ENCODE measurements around the gene GOLGA6A.
A peak's percentile ranks its signal among the peaks of the same experiment; 100 is the strongest.

GOLGA6A gene

GRCh38 chr15:74037171-74038117 lies 44.9 kb downstream of the GOLGA6A start:
- Mint-ChIP-seq H3K4me3 (no peak overlapping the region), H3K9me3 (no peaks in the 10 kb centered on the region), H3K27me3 (no peaks in the 10 kb centered on the region), H3K27ac (no peak overlapping the region), H3K4me1 (ENCODE audit: low read depth) (no peaks in the 10 kb centered on the region), H3K36me3 (ENCODE audit: low read depth) (peaks cover 18% of the 10 kb centered on the region)

- Mint-ChIP-seq H3K4me1 (ENCODE audit: low read depth) (no peaks in the 10 kb centered on the region), H3K27ac (no peak overlapping the region), H3K9me3 (no peaks in the 10 kb centered on the region), H3K27me3 (no peaks in the 10 kb centered on the region), H3K36me3 (ENCODE audit: low read depth) (peaks cover 21% of the 10 kb centered on the region), H3K4me3 (no peak overlapping the region)
These were observed 45.8 kb downstream of the GOLGA6A start for GRCh38 chr15:74036271-74037170.

- H3K36me3 Mint-ChIP-seq (ENCODE audit: low read depth), result peaks cover 27% of the 10 kb centered on the region
- no peaks in the 10 kb centered on the region for H3K27me3 Mint-ChIP-seq
- no peak overlapping the region for H3K27ac Mint-ChIP-seq
- no peaks in the 10 kb centered on the region for H3K9me3 Mint-ChIP-seq
- no peak overlapping the region for H3K4me3 Mint-ChIP-seq
- no peaks in the 10 kb centered on the region for H3K4me1 Mint-ChIP-seq (ENCODE audit: low read depth)
These were observed 47.0 kb downstream of the GOLGA6A start for GRCh38 chr15:74035121-74036017.

- peaks cover 27% of the 10 kb centered on the region for H3K36me3 Mint-ChIP-seq (ENCODE audit: low read depth)
- H3K27me3 Mint-ChIP-seq, result no peaks in the 10 kb centered on the region
- no peaks in the 10 kb centered on the region for H3K9me3 Mint-ChIP-seq
- no peak overlapping the region for H3K4me3 Mint-ChIP-seq
- H3K27ac Mint-ChIP-seq, result no peak overlapping the region
- H3K4me1 Mint-ChIP-seq (ENCODE audit: low read depth), result no peaks in the 10 kb centered on the region
These were observed 48.1 kb downstream of the GOLGA6A start for GRCh38 chr15:74034206-74034755.

GRCh38 chr15:74032606-74033561 lies 49.5 kb downstream of the GOLGA6A start:
- Mint-ChIP-seq H3K4me1 (ENCODE audit: low read depth) (no peaks in the 10 kb centered on the region), H3K9me3 (no peaks in the 10 kb centered on the region), H3K4me3 (no peak overlapping the region), H3K27me3 (no peaks in the 10 kb centered on the region), H3K36me3 (ENCODE audit: low read depth) (peaks cover 33% of the 10 kb centered on the region), H3K27ac (no peak overlapping the region)

- no peak overlapping the region for H3K27ac Mint-ChIP-seq
- peaks cover 36% of the 10 kb centered on the region for H3K36me3 Mint-ChIP-seq (ENCODE audit: low read depth)
- H3K9me3 Mint-ChIP-seq, result no peaks in the 10 kb centered on the region
- no peaks in the 10 kb centered on the region for H3K4me1 Mint-ChIP-seq (ENCODE audit: low read depth)
- no peaks in the 10 kb centered on the region for H3K27me3 Mint-ChIP-seq
- no peak overlapping the region for H3K4me3 Mint-ChIP-seq
These were observed 50.3 kb downstream of the GOLGA6A start for GRCh38 chr15:74032046-74032445.

GRCh38 chr15:74028646-74029045 lies 53.7 kb downstream of the GOLGA6A start:
- peaks cover 30% of the 10 kb centered on the region for H3K36me3 Mint-ChIP-seq (ENCODE audit: low read depth)
- H3K4me3 Mint-ChIP-seq, result no peak overlapping the region
- H3K27ac Mint-ChIP-seq, result no peak overlapping the region
- H3K4me1 Mint-ChIP-seq (ENCODE audit: low read depth), result no peaks in the 10 kb centered on the region
- H3K27me3 Mint-ChIP-seq, result no peaks in the 10 kb centered on the region
- H3K9me3 Mint-ChIP-seq, result no peaks in the 10 kb centered on the region

GRCh38 chr15:74027688-74028087 lies 54.7 kb downstream of the GOLGA6A start:
- Mint-ChIP-seq H3K27me3 (no peaks in the 10 kb centered on the region), H3K27ac (no peak overlapping the region), H3K36me3 (ENCODE audit: low read depth) (peaks cover 37% of the 10 kb centered on the region), H3K4me3 (no peak overlapping the region), H3K4me1 (ENCODE audit: low read depth) (no peaks in the 10 kb centered on the region), H3K9me3 (no peaks in the 10 kb centered on the region)

- no peak overlapping the region for H3K27ac Mint-ChIP-seq
- no peaks in the 10 kb centered on the region for H3K4me1 Mint-ChIP-seq (ENCODE audit: low read depth)
- H3K27me3 Mint-ChIP-seq, result no peaks in the 10 kb centered on the region
- H3K4me3 Mint-ChIP-seq, result no peak overlapping the region
- peaks cover 41% of the 10 kb centered on the region for H3K36me3 Mint-ChIP-seq (ENCODE audit: low read depth)
- H3K9me3 Mint-ChIP-seq, result no peaks in the 10 kb centered on the region
These were observed 56.9 kb downstream of the GOLGA6A start for GRCh38 chr15:74025436-74025835.

GRCh38 chr15:74024687-74025086 lies 57.7 kb downstream of the GOLGA6A start:
- no peaks in the 10 kb centered on the region for H3K27me3 Mint-ChIP-seq
- H3K4me3 Mint-ChIP-seq, result no peak overlapping the region
- H3K27ac Mint-ChIP-seq, result no peak overlapping the region
- no peaks in the 10 kb centered on the region for H3K4me1 Mint-ChIP-seq (ENCODE audit: low read depth)
- H3K36me3 Mint-ChIP-seq (ENCODE audit: low read depth), result peaks cover 41% of the 10 kb centered on the region
- H3K9me3 Mint-ChIP-seq, result no peaks in the 10 kb centered on the region

GRCh38 chr15:74022706-74023470 lies 59.5 kb downstream of the GOLGA6A start:
- no peaks in the 10 kb centered on the region for H3K9me3 Mint-ChIP-seq
- H3K4me3 Mint-ChIP-seq, result no peak overlapping the region
- peaks cover 35% of the 10 kb centered on the region for H3K36me3 Mint-ChIP-seq (ENCODE audit: low read depth)
- H3K27me3 Mint-ChIP-seq, result no peaks in the 10 kb centered on the region
- peak overlapping the region; percentile 32 for H3K27ac Mint-ChIP-seq
- H3K4me1 Mint-ChIP-seq (ENCODE audit: low read depth), result no peaks in the 10 kb centered on the region
